Measurements from ENCODE around the gene ZNF664.

DNA sequence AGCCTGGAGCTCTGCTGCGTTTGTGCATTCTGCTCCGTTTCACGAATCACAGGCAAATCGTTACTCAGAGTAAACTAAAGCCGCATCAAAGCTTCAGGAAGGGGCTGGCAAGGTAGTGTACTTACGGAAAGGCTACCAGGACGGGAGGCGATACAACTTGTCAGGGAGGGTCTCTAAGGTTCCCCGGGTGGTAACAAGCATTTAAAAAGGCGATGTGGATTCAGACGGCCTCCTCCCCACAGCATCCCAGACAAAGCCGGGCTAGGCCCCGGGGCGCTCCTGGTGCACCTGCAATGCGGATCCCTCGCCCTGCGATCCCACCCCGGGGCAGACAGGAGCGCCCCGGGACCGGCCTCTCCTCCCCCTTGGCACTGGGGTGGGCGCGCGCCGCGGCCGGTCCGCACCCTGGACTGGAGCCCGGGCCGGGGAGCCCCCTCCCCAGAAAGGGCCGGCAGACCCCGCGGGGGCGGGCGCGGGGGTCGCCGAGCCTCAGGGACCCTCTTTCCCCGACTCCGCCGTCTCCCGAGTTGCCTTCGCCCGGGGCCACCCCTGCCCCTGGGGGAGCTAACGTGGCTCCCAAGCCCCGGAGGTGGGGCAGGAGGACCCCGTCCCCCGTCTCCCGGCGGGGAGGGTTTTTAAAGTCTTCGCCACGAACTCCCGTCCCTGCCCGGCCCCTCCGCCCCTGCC, 1.1 kb upstream of the ZNF664 start:
- TF ChIP-seq POLR2A (IDR thresholded peaks at IDR 0.05; ENCODE audit: low read depth, low read length) (no peak), SPI1 (IDR thresholded peaks at IDR 0.05; ENCODE audit: borderline replicate concordance, insufficient read depth, low read depth, low read length) (no peak), TAF1 (IDR thresholded peaks at IDR 0.05; ENCODE audit: borderline replicate concordance, low read depth, low read length) (no peak), FOXM1 (IDR thresholded peaks at IDR 0.05; ENCODE audit: low read depth, low read length) (no peak), ESRRA (IDR thresholded peaks at IDR 0.05; ENCODE audit: low read length) (no peak), HDAC6 (IDR thresholded peaks at IDR 0.05; ENCODE audit: unreplicated experiment) (no peak), JUNB (IDR thresholded peaks at IDR 0.05) (no peak), SMARCA5 (IDR thresholded peaks at IDR 0.05) (no peak)
- TF ChIP-seq, protein P1, sequence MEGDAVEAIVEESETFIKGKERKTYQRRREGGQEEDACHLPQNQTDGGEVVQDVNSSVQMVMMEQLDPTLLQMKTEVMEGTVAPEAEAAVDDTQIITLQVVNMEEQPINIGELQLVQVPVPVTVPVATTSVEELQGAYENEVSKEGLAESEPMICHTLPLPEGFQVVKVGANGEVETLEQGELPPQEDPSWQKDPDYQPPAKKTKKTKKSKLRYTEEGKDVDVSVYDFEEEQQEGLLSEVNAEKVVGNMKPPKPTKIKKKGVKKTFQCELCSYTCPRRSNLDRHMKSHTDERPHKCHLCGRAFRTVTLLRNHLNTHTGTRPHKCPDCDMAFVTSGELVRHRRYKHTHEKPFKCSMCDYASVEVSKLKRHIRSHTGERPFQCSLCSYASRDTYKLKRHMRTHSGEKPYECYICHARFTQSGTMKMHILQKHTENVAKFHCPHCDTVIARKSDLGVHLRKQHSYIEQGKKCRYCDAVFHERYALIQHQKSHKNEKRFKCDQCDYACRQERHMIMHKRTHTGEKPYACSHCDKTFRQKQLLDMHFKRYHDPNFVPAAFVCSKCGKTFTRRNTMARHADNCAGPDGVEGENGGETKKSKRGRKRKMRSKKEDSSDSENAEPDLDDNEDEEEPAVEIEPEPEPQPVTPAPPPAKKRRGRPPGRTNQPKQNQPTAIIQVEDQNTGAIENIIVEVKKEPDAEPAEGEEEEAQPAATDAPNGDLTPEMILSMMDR (IDR thresholded peaks at IDR 0.05 in 2 of 3, conservative IDR thresholded peaks at IDR 0.05 in 1 of 3; ENCODE audit: control insufficient read depth in 2 of 3, extremely low read depth in 1 of 3, insufficient read depth in 1 of 3, low read depth in 3 of 3, low read length in 3 of 3), result no peak

Data from GM12878 (cell line).